SK-N-SH treated with all-trans-retinoic acid at 6 μM for 48 hours (cell line): ENCODE results near the gene FAM222B.

ENCODE experiments used
- ISL1 ChIP-seq: fragments of 250-450 bp; sonication (Bioruptor Pico); IDR thresholded peaks from 2 replicates; pipeline ENCODE4 v2.1.2; 2022; ENCODE audit warnings: mild to moderate bottlenecking, moderate library complexity
- RARB ChIP-seq: fragments of 250-450 bp; sonication (Bioruptor Pico); IDR thresholded peaks from 2 replicates; pipeline ENCODE4 v1.8.0; 2021; ENCODE audit warnings: mild to moderate bottlenecking, moderate library complexity
- ZFP3 ChIP-seq: fragments of 250-450 bp; sonication (Bioruptor Pico); IDR thresholded peaks from 2 replicates; pipeline ENCODE4 v1.5.0; 2020; ENCODE audit warnings: mild to moderate bottlenecking, moderate library complexity
- ZNF70 ChIP-seq: fragments of 450-650 bp; formaldehyde crosslinking; IDR thresholded peaks from 2 replicates; pipeline ENCODE4 v1.5.0; 2020; ENCODE audit warnings: mild to moderate bottlenecking, moderate library complexity
- TF ChIP-seq, protein P1 (sequence below): fragments of 250-450 bp; sonication (Bioruptor Pico); IDR thresholded peaks from 2 replicates; pipeline ENCODE4 v1.5.1; 2021; ENCODE audit warnings: mild to moderate bottlenecking, moderate library complexity

DNA sequence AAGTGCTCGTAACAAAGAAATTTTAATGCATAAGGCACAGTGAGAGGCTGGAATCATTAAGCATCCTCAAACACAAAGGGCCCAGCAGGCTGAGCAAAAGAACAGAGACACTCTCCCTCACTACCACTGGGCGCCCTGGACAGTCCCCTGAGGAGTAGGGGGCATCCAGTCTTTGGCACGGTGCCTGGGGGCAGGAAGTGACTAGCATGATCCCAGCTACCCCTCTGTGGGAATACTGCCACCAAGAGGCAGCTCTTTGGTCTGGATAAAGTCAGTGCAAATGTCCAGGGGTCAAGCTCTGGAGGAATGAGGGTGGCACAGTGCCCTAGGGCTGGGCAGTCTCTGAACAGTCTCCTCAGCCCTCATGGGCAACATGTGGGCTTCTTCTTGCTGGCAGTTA, 128.3 kb downstream of the FAM222B start:
- TF ChIP-seq RARB (CRISPR knock-in tag) (no peak), ZFP3 (CRISPR knock-in tag) (no peak), ISL1 (CRISPR knock-in tag) (no peak), ZNF70 (CRISPR knock-in tag) (no peak)
- TF ChIP-seq, protein P1, sequence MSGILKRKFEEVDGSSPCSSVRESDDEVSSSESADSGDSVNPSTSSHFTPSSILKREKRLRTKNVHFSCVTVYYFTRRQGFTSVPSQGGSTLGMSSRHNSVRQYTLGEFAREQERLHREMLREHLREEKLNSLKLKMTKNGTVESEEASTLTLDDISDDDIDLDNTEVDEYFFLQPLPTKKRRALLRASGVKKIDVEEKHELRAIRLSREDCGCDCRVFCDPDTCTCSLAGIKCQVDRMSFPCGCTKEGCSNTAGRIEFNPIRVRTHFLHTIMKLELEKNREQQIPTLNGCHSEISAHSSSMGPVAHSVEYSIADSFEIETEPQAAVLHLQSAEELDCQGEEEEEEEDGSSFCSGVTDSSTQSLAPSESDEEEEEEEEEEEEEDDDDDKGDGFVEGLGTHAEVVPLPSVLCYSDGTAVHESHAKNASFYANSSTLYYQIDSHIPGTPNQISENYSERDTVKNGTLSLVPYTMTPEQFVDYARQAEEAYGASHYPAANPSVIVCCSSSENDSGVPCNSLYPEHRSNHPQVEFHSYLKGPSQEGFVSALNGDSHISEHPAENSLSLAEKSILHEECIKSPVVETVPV = no peak
